Kidney tubule cell (primary cell): ENCODE measurements around the gene OPTC.

Experiments used
- DNase-seq: peaks from one replicate; pipeline ENCODE4 v3.0.0-alpha.2; 2018; ENCODE audit warnings: low spot score

The OPTC gene

GRCh38 chr1:203465948-203466347 is 28.0 kb upstream of the OPTC start:
- DNase-seq: no peak

GRCh38 chr1:203466906-203467549 is 26.9 kb upstream of the OPTC start:
- peak; percentile 14 for DNase-seq

- DNase-seq: no peak
Measured at GRCh38 chr1:203467550-203467921, 26.4 kb upstream of the OPTC start.

- DNase-seq: no peak
Measured at GRCh38 chr1:203468326-203468725, 25.6 kb upstream of the OPTC start.

GRCh38 chr1:203470240-203470639 is 23.7 kb upstream of the OPTC start:
- no peak for DNase-seq

GRCh38 chr1:203471841-203472240 is 22.1 kb upstream of the OPTC start:
- DNase-seq: no peak

- no peak for DNase-seq
Measured at GRCh38 chr1:203473281-203473680, 20.7 kb upstream of the OPTC start.

GRCh38 chr1:203473781-203474305 is 20.1 kb upstream of the OPTC start:
- DNase-seq: no peak

GRCh38 chr1:203475012-203475981 is 18.7 kb upstream of the OPTC start, which contains the start of gene PRELP:
Gene PRELP (plus strand): TSS chr1:203475806. CDS start chr1:203483185, 7,379 bp downstream.
- no peak for DNase-seq

- no peak for DNase-seq
Measured at GRCh38 chr1:203476216-203476814, 17.6 kb upstream of the OPTC start.

- no peak for DNase-seq
Measured at GRCh38 chr1:203477748-203478147, 16.2 kb upstream of the OPTC start.

- DNase-seq: no peak
Measured at GRCh38 chr1:203478231-203478630, 15.7 kb upstream of the OPTC start.

GRCh38 chr1:203478986-203479385 is 15.0 kb upstream of the OPTC start:
- DNase-seq: no peak

- DNase-seq: no peak
Measured at GRCh38 chr1:203479646-203480045, 14.3 kb upstream of the OPTC start.

GRCh38 chr1:203480084-203480483 is 13.9 kb upstream of the OPTC start:
- no peak for DNase-seq

GRCh38 chr1:203480525-203481084 is 13.3 kb upstream of the OPTC start:
- peak; percentile 86 for DNase-seq

GRCh38 chr1:203481196-203481595 is 12.8 kb upstream of the OPTC start:
- DNase-seq: no peak

- DNase-seq: no peak
Measured at GRCh38 chr1:203486618-203487370, 7.2 kb upstream of the OPTC start.

GRCh38 chr1:203488539-203488938 is 5.4 kb upstream of the OPTC start:
- no peak for DNase-seq

- DNase-seq: no peak
Measured at GRCh38 chr1:203490607-203491006, 3.3 kb upstream of the OPTC start.

GRCh38 chr1:203491664-203492063 is 2.3 kb upstream of the OPTC start:
- DNase-seq: no peak
